ENCODE measurements around the gene PCP4L1.
"Not testable (repeated sequence)": the region's sequence is repeated elsewhere in the genome, so short reads cannot be mapped to it uniquely, and the experiment has no call there.

PCP4L1 gene

DNA sequence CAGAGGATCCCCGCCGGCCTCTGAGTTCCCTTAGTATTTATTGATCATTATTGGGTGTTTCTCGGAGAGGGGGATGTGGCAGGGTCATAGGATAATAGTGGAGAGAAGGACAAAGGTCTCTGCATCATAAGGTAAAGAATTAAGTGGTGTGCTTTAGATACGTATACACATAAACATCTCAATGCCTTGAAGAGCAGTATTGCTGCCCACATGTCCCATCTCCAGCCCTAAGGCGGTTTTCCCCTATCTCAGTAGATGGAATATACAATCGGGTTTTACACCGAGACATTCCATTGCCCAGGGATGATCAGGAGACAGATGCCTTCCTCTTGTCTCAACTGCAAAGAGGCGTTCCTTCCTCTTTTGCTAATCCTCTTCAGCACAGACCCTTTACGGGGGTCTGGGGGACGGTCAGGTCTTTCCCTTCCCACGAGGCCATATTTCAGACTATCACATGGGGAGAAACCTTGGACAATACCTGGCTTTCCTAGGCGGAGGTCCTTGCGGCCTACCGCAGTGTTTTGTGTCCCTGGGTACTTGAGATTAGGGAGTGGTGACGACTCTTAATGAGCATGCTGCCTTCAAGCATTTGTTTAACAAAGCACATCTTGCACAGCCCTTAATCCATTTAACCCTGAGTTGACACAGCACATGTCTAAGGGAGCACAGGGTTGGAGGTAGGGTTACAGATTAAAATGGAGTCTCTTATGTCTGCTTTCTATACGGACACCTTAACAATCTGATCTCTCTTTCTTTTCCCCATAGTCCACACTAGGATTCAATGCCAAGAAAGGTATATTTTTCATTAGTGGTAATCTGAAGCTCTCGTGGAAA, 57.5 kb downstream of the PCP4L1 start:
- DNase-seq (ENCODE audit: low read depth): not testable (repeated sequence)

DNA sequence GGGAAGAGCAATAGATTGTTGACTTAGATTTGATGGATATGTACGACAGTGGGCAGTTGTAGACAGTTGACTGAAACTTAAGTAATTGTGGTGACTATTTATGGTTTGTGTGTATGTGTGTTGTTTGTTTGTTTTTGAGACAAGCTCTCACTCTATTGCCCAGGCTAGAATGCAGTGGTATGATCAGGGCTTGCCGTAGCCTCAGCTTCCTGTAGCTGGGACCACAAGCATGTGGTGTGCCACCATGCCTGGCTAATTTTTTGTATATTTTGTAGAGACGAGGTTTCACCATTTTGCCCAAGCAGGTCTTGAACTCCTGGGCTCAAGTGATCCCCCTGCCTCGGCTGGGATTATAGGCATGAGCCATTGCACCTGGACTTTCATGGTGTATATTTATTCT, 65.5 kb downstream of the PCP4L1 start:
- no peak for DNase-seq (ENCODE audit: low read depth)

DNA sequence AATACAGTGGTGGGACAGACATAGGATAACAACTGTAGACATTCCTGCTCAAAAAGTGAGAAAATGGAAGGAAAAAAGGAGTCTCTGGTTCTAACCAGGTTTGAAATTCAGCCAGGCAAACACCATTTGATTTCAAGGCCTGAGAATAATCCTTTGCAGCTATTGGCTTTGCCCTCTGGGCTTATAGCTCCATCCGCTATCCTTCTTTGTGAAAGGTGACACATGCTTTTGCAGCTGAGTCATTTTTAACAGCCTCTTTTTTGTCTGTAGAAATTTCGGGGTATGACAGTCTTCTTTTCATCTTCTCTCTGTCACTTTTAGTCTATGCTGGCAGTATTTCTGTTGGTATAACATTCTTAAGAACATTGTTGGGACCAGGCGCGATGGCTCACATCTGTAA, 71.8 kb downstream of the PCP4L1 start:
- DNase-seq (ENCODE audit: low read depth): no peak

DNA sequence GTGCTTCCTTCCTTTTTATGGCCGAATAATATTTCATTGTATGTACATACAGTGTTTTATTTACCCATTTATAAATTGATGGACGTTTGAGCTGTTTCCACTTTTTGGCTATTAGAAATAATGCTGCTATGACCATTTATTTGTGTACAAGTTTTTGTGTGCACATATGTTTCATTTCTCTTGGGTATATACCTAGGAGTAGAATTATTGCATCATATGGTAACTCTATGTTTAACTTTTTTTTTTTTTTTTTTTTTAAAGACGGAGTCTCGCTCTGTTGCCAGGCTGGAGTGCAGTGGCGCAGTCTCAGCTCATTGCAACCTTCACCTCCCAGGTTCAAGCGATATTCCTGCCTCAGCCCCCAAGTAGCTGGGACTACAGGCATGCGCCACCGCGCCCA, 74.6 kb downstream of the PCP4L1 start:
- no peak for DNase-seq (ENCODE audit: low read depth)
